PC-3 (cell line): ENCODE measurements around the gene FGF23. TPM values are rescaled to one million over a fixed set of nuclear protein-coding genes. Genes with fewer than 3 reads are reported as not detected.

Source experiments
- ATAC-seq: fragments of 200-7000 bp; cut with Tn5 transposase; 2 replicates; pipeline ENCODE4 v1.9.1; 2020; ENCODE audit warnings: mild to moderate bottlenecking, moderate library complexity
- BruUV-seq: library from RNA; stranded (reverse); fragments of 400-500 nt; replicated peaks from 2 replicates; lab custom pipeline; 2021; lab: Mats Ljungman, UMichigan
- CTCF ChIA-PET: fragments of 300-600 bp; sonication (Branson Sonifier 250); formaldehyde crosslinking; loops from one replicate; lab custom pipeline; 2022; ENCODE audit warnings: antibody characterized with exemption; lab: Charles Lee
- POLR2A ChIA-PET: fragments of 300-600 bp; sonication (Branson Sonifier 250); formaldehyde crosslinking; loops from one replicate; lab custom pipeline; 2022; ENCODE audit warnings: antibody characterized with exemption; ENCODE audit not compliant: unreplicated experiment; lab: Charles Lee
- DNase-seq: peaks from one replicate; pipeline ENCODE4 v3.0.0-alpha.2; 2015
- H2AFZ ChIP-seq: fragments of 300-600 bp; sonication (generic); 2 replicates; pipeline ENCODE4 v1.6.0; 2016; ENCODE audit warnings: antibody characterized with exemption, low read length
- H3F3A ChIP-seq: fragments of 300-600 bp; sonication (generic); one replicate; pipeline ENCODE4 v1.6.0; 2017; ENCODE audit warnings: antibody characterized with exemption, low read length, control low read depth, mild to moderate bottlenecking; ENCODE audit not compliant: unreplicated experiment
- H3K27ac ChIP-seq: fragments of 300-600 bp; sonication (generic); 2 replicates; pipeline ENCODE4 v1.5.1; 2016; ENCODE audit warnings: mild to moderate bottlenecking, low read length
- H3K27me3 ChIP-seq: fragments of 300-600 bp; sonication (generic); 2 replicates; pipeline ENCODE4 v1.6.1; 2016; ENCODE audit warnings: low read length, mixed read lengths
- H3K36me3 ChIP-seq: fragments of 300-600 bp; sonication (generic); 2 replicates; pipeline ENCODE4 v1.6.1; 2016; ENCODE audit warnings: low read depth, mixed run types, low read length, mixed read lengths
- H3K4me1 ChIP-seq: fragments of 300-600 bp; sonication (generic); 2 replicates; pipeline ENCODE4 v1.5.1; 2016; ENCODE audit warnings: low read length; ENCODE audit not compliant: insufficient read depth
- H3K4me2 ChIP-seq: fragments of 300-600 bp; sonication (generic); 2 replicates; pipeline ENCODE4 v1.6.0; 2016; ENCODE audit warnings: low read length
- H3K4me3 ChIP-seq: fragments of 300-600 bp; sonication (generic); 2 replicates; pipeline ENCODE4 v1.5.1; 2016; ENCODE audit warnings: mild to moderate bottlenecking, low read length, mixed read lengths
- H3K79me2 ChIP-seq: fragments of 300-600 bp; sonication (generic); 2 replicates; pipeline ENCODE4 v1.6.1; 2017; ENCODE audit warnings: low read length, mixed read lengths
- H3K9ac ChIP-seq: fragments of 300-600 bp; sonication (generic); 2 replicates; pipeline ENCODE4 v1.6.0; 2016; ENCODE audit warnings: mild to moderate bottlenecking, low read length
- H3K9me2 ChIP-seq: fragments of 300-600 bp; sonication (generic); replicated peaks from 2 replicates; pipeline ENCODE4 v1.6.1; 2016; ENCODE audit warnings: mixed run types, low read length, mixed read lengths
- H3K9me3 ChIP-seq: fragments of 300-600 bp; sonication (generic); 2 replicates; pipeline ENCODE4 v1.6.1; 2016; ENCODE audit warnings: low read length, mixed read lengths
- H4K20me1 ChIP-seq: fragments of 300-600 bp; sonication (generic); 2 replicates; pipeline ENCODE4 v1.6.1; 2016; ENCODE audit warnings: low read length, mixed read lengths
- CTCF ChIP-seq: fragments of 300-600 bp; sonication (generic); conservative IDR thresholded peaks from 2 replicates; pipeline ENCODE4 v1.5.1; 2017; ENCODE audit warnings: antibody characterized with exemption, low read depth, mild to moderate bottlenecking, low read length
- EZH2 ChIP-seq: fragments of 300-600 bp; sonication (generic); IDR thresholded peaks from one replicate; pipeline ENCODE4 v1.6.1; 2017; ENCODE audit warnings: antibody characterized with exemption, mild to moderate bottlenecking, low read length; ENCODE audit not compliant: unreplicated experiment
- EZH2phosphoT487 ChIP-seq: fragments of 300-600 bp; sonication (generic); IDR thresholded peaks from 2 replicates; pipeline ENCODE4 v1.6.1; 2018; ENCODE audit warnings: mild to moderate bottlenecking, antibody characterized with exemption, low read length, borderline replicate concordance
- intact Hi-C: fragments of 100-400 bp; cut with micrococcal nuclease; formaldehyde crosslinking; loops from 2 replicates; pipeline ENCODE4 v1.9.0; 2023
- total RNA-seq: library from RNA; depleted of rRNA; stranded (reverse); fragments of >200 nt; gene quantifications from 2 replicates; pipeline ENCODE4 v1.2.3, GENCODE V29; 2014

Gene FGF23
- total RNA-seq, 1 experiment from 2014 or later = not detected

- no peak overlapping the region for H2AFZ ChIP-seq
- H4K20me1 ChIP-seq = no peaks in the 10 kb centered on the region
- no peaks in the 10 kb centered on the region for H3K9me3 ChIP-seq
- H3K9me2 ChIP-seq = no peaks in the 10 kb centered on the region
- ChIA-PET CTCF (no interaction called here), POLR2A (no interaction called here)
- no peak overlapping the region for H3K4me2 ChIP-seq
- no peaks in the 10 kb centered on the region for H3F3A ChIP-seq
- BruUV-seq = no TSS peak
- no peak overlapping the region for H3K27ac ChIP-seq
- no peak for TF ChIP-seq CTCF
- TF ChIP-seq EZH2phosphoT487 = no peak
- TF ChIP-seq EZH2 = no peak
- H3K4me3 ChIP-seq = no peak overlapping the region
- H3K36me3 ChIP-seq = no peaks in the 10 kb centered on the region
- H3K27me3 ChIP-seq = peaks cover 61% of the 10 kb centered on the region
- no peak overlapping the region for H3K9ac ChIP-seq
- DNase-seq = no peak
- no peak for ATAC-seq
- H3K4me1 ChIP-seq = no peaks in the 10 kb centered on the region
- intact Hi-C loops = no loop called here
- H3K79me2 ChIP-seq = no peaks in the 10 kb centered on the region
Observed at GRCh38 chr12:4392223-4392742, 12.8 kb upstream of the FGF23 start.

- no peaks in the 10 kb centered on the region for H3K4me1 ChIP-seq
- H3K79me2 ChIP-seq = no peaks in the 10 kb centered on the region
- no peak for TF ChIP-seq EZH2
- TF ChIP-seq EZH2phosphoT487 = no peak
- no peak for TF ChIP-seq CTCF
- no peaks in the 10 kb centered on the region for H3K9me3 ChIP-seq
- intact Hi-C loops = loop anchor here (5.0 kb wide), 1 partner anchor 486 kb away; no protein-coding TSS in a partner anchor
- H4K20me1 ChIP-seq = no peaks in the 10 kb centered on the region
- ATAC-seq (no peak), DNase-seq (no peak)
- H2AFZ ChIP-seq = no peak overlapping the region
- no peak overlapping the region for H3K27ac ChIP-seq
- H3F3A ChIP-seq = no peaks in the 10 kb centered on the region
- no peak overlapping the region for H3K4me3 ChIP-seq
- peaks cover 54% of the 10 kb centered on the region for H3K27me3 ChIP-seq
- CTCF ChIA-PET = no interaction called here
- BruUV-seq = no TSS peak
- no peaks in the 10 kb centered on the region for H3K36me3 ChIP-seq
- POLR2A ChIA-PET = interaction anchor here (0.6 kb wide), 1 partner anchor 457 kb away, joined by 3 read pairs; no protein-coding TSS in a partner anchor
- H3K9me2 ChIP-seq = no peaks in the 10 kb centered on the region
- no peak overlapping the region for H3K4me2 ChIP-seq
- H3K9ac ChIP-seq = no peak overlapping the region
Observed at GRCh38 chr12:4388662-4389061, 9.2 kb upstream of the FGF23 start.

DNA sequence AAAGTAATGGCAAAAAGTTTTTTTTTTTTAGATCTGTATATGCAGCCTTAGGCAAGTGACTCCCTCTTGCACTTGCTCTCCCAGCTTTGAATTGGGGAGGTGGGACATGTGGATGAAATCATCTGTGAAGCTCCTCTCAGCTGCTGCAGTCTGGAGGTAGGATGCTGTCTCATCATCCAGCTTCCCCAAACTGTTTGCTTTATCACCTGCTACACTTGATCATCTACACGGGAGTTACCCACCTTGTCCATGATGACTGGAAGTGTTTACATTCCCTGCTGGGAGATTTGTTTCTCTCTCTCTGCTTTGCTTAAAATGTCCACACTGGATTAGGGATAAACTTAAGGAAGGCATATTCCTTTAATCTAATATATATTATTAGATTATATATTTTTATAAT is 8.5 kb upstream of the FGF23 start:
- Histone ChIP-seq H3K4me1 (no peaks in the 10 kb centered on the region), H4K20me1 (no peaks in the 10 kb centered on the region), H3K36me3 (no peaks in the 10 kb centered on the region), H2AFZ (no peak overlapping the region), H3K4me3 (no peak overlapping the region), H3K9me3 (no peaks in the 10 kb centered on the region), H3K9ac (no peak overlapping the region), H3K9me2 (no peaks in the 10 kb centered on the region), H3K27ac (no peak overlapping the region), H3K79me2 (no peaks in the 10 kb centered on the region), H3K4me2 (no peak overlapping the region), H3K27me3 (peaks cover 53% of the 10 kb centered on the region), H3F3A (no peaks in the 10 kb centered on the region)
- no TSS peak for BruUV-seq
- ChIA-PET CTCF (no interaction called here), POLR2A (no interaction called here)
- DNase-seq = no peak
- no peak for TF ChIP-seq EZH2
- TF ChIP-seq CTCF = no peak
- no peak for TF ChIP-seq EZH2phosphoT487
- intact Hi-C loops = loop anchor here (5.0 kb wide), 1 partner anchor 486 kb away; no protein-coding TSS in a partner anchor
- ATAC-seq = no peak
